Measurements from ENCODE around the gene GH2. TPM values are rescaled to one million over a fixed set of nuclear protein-coding genes. Genes with fewer than 3 reads are reported as not detected.
"Not testable (repeated sequence)": the region's sequence is repeated elsewhere in the genome, so short reads cannot be mapped to it uniquely, and the experiment has no call there.

GH2 gene
- total RNA-seq, 4 donors from 2014 or later, result not detected

DNA sequence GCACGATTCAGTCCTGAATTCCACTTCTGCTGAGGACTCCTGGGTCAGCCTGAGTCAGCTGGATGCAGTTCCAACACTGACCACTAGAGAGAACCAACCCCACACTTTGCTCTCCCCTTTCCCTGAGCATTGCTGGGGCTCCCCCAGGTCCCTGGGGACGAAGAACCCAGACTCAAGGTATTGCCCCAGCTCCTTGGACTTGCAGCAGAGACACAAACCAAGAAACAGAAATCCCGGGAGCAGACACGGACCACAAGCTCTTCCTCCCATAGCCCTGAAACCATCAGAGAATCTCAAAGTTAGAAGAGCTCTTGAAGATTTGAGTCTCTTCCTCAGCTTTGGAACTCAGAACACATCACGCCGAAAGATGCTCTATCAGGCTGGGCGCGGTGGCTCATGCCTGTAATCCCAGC, 37.6 kb upstream of the GH2 start:
- no peaks in the 10 kb centered on the region for H3K9me3 ChIP-seq
- H3K4me1 ChIP-seq, result peaks cover 0 to 7% (median 0%) of the 10 kb centered on the region in 4 donors
- 48% methylated on average over 8 of the region's 8 CpGs for WGBS, 2 donors
- no peak overlapping the region for H3K27ac ChIP-seq
- peaks cover 0 to 4% of the 10 kb centered on the region in 2 donors for H3K27me3 ChIP-seq
- peak; percentile 23 to 74 for DNase-seq (ENCODE audit: low spot score in 2 of 2)
- no peaks in the 10 kb centered on the region for H3K36me3 ChIP-seq
- no peak overlapping the region for H3K4me3 ChIP-seq
- TF ChIP-seq CTCF (IDR thresholded peaks at IDR 0.05) (peak; percentile 86 to 96 (median 91)), POLR2A (IDR thresholded peaks at IDR 0.05) (no peak)

DNA sequence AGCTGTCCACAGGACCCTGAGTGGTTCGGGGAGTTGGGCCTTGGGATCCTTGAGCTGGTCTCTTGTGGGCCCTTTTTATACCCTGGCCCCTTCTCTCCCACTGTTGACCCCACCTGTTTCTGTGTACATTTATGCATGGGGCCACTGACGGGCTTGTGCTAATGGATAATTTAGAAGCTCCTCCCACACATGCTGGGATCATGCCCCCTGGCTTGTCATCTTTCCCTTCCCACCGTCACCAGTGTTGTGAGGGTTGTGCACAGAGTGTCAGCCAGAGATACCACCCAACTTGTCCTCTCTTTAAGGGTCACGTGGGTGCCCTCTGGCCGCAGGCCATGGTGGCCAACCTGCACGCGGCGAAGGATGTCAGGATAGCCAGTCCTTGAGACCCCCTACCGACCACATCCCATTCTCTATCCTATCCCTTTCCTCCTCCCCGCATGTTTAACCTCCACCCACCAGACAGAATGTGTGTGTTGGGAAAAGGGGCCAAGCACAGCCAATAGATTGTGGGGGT, 37.1 kb upstream of the GH2 start, which contains the start of gene GH1:
GH1 (minus strand) TSS at position 51 of the 517 bp plus-strand sequence. CDS start 63 bp downstream, outside the sequence.
- H3K36me3 ChIP-seq; H3K4me3 ChIP-seq; H3K9me3 ChIP-seq; H3K27ac ChIP-seq; H3K27me3 ChIP-seq; H3K4me1 ChIP-seq; DNase-seq (ENCODE audit: low spot score in 2 of 2): not testable (repeated sequence)
- WGBS, 2 donors, result 46 to 52% methylated on average over 10 of the region's 10 CpGs

- TF ChIP-seq POLR2A (IDR thresholded peaks at IDR 0.05), result no peak
- no peak for TF ChIP-seq EP300 (IDR thresholded peaks at IDR 0.05)
- TF ChIP-seq CTCF (IDR thresholded peaks at IDR 0.05), result no peak
Observed at GRCh38 chr17:63918305-63918704, 36.6 kb upstream of the GH2 start.

GRCh38 chr17:63917646-63918045, 35.9 kb upstream of the GH2 start:
- WGBS, 2 donors, result 76 to 78% methylated on average over 13 of the region's 13 CpGs
- Histone ChIP-seq H3K4me3 (no peak overlapping the region), H3K4me1 (peaks cover 0 to 7% (median 0%) of the 10 kb centered on the region in 4 donors), H3K9me3 (no peaks in the 10 kb centered on the region), H3K27ac (no peak overlapping the region), H3K27me3 (peaks cover 0 to 4% of the 10 kb centered on the region in 2 donors), H3K36me3 (no peaks in the 10 kb centered on the region)
- TF ChIP-seq POLR2A (IDR thresholded peaks at IDR 0.05) (no peak), EP300 (IDR thresholded peaks at IDR 0.05) (no peak), CTCF (IDR thresholded peaks at IDR 0.05) (no peak)
- no peak for DNase-seq (ENCODE audit: low spot score in 2 of 2)

More at GRCh38 chr17:63918305-63918704, 36.6 kb upstream of the GH2 start:
- H3K27ac ChIP-seq, result no peak overlapping the region
- WGBS, 2 donors, result 52 to 59% methylated on average over 9 to 10 of the region's 10 CpGs
- no peaks in the 10 kb centered on the region for H3K9me3 ChIP-seq
- H3K27me3 ChIP-seq, result peaks cover 0 to 4% of the 10 kb centered on the region in 2 donors
- no peak for DNase-seq (ENCODE audit: low spot score in 2 of 2)
- no peaks in the 10 kb centered on the region for H3K36me3 ChIP-seq
- no peak overlapping the region for H3K4me3 ChIP-seq
- peaks cover 0 to 7% (median 0%) of the 10 kb centered on the region in 4 donors for H3K4me1 ChIP-seq

- not testable (repeated sequence) for DNase-seq (ENCODE audit: low spot score in 2 of 2); H3K36me3 ChIP-seq; H3K4me1 ChIP-seq; H3K9me3 ChIP-seq; H3K27ac ChIP-seq; H3K27me3 ChIP-seq; H3K4me3 ChIP-seq
- WGBS, 2 donors, result 88 to 90% methylated on average over 9 to 11 of the region's 11 CpGs
Observed at GRCh38 chr17:63917206-63917605, 35.5 kb upstream of the GH2 start.

GRCh38 chr17:63916566-63917185, 34.9 kb upstream of the GH2 start:
- WGBS, 2 donors, result 82 to 86% methylated on average over 12 of the region's 12 CpGs
- Histone ChIP-seq H3K27ac (no peak overlapping the region), H3K27me3 (peaks cover 0 to 4% of the 10 kb centered on the region in 2 donors), H3K9me3 (no peaks in the 10 kb centered on the region), H3K4me1 (peaks cover 0 to 7% (median 0%) of the 10 kb centered on the region in 4 donors), H3K4me3 (no peak overlapping the region), H3K36me3 (no peaks in the 10 kb centered on the region)
- TF ChIP-seq EP300 (IDR thresholded peaks at IDR 0.05), result no peak
- no peak for DNase-seq (ENCODE audit: low spot score in 2 of 2)

- not testable (repeated sequence) for H3K9me3 ChIP-seq; DNase-seq (ENCODE audit: low spot score in 2 of 2); H3K27ac ChIP-seq; H3K4me3 ChIP-seq; H3K4me1 ChIP-seq; H3K36me3 ChIP-seq
- WGBS, 2 donors, result 79% methylated on average over 10 of the region's 10 CpGs
- H3K27me3 ChIP-seq, result peaks cover 0 to 12% of the 10 kb centered on the region in 2 donors
Observed at GRCh38 chr17:63915753-63916152, 34.0 kb upstream of the GH2 start.
